Thoracic aorta (tissue), 2 donors: ENCODE data around the gene LGALS3BP. TPM values are rescaled to one million over a fixed set of nuclear protein-coding genes. Genes with fewer than 3 reads are reported as not detected.
"Not testable (repeated sequence)": the region's sequence is repeated elsewhere in the genome, so short reads cannot be mapped to it uniquely, and the experiment has no call there.

Experiments
- ATAC-seq: fragments of 150-250 bp; one replicate; pipeline ENCODE4 v1.8.0; 2017; ENCODE audit warnings: low read depth; ENCODE audit not compliant: insufficient number of reproducible peaks, low FRiP score
- DNase-seq: peaks from one replicate; pipeline ENCODE4 v3.0.0-alpha.2; 2020; ENCODE audit warnings: low spot score
- H3K27ac ChIP-seq, 2 donors: fragments of 200-600 bp; sonication (generic); 1 replicate in 1 of 2; 2 replicates in 1 of 2; pipeline ENCODE4 v1.5.1; 2016; ENCODE audit warnings: mild to moderate bottlenecking in 2 of 2, moderate library complexity in 2 of 2
- H3K27me3 ChIP-seq: fragments of 200-600 bp; sonication (generic); replicated peaks from 2 replicates; pipeline ENCODE4 v1.6.0; 2016; ENCODE audit warnings: mild to moderate bottlenecking; ENCODE audit not compliant: insufficient read depth
- H3K36me3 ChIP-seq: fragments of 200-600 bp; sonication (generic); one replicate; pipeline ENCODE4 v1.5.1; 2016
- H3K4me1 ChIP-seq, 2 donors: fragments of 200-600 bp; sonication (generic); 1 replicate in 1 of 2; 2 replicates in 1 of 2; pipeline versions ENCODE4 v1.5.1 to v1.6.0; 2016; ENCODE audit warnings: low read depth in 2 of 2, mild to moderate bottlenecking in 1 of 2; ENCODE audit not compliant: control insufficient read depth in 1 of 2
- H3K4me3 ChIP-seq: fragments of 200-600 bp; sonication (generic); 2 replicates; pipeline ENCODE4 v1.5.1; 2016; ENCODE audit warnings: mild to moderate bottlenecking
- H3K9me3 ChIP-seq: fragments of 200-600 bp; sonication (generic); 2 replicates; pipeline ENCODE4 v1.5.1; 2016
- CTCF ChIP-seq: fragments of 200-600 bp; sonication (generic); IDR thresholded peaks from one replicate; pipeline ENCODE4 v1.5.1; 2019; ENCODE audit warnings: antibody characterized with exemption
- total RNA-seq, 2 donors: library from RNA; depleted of rRNA; stranded (reverse); fragments of >200 nt; gene quantifications; one replicate each; pipeline versions ENCODE4 v1.1.0 to v1.2.3, GENCODE V29; 2016

LGALS3BP gene
- total RNA-seq, 2 donors from 2014 or later = 205 to 308 TPM

GRCh38 chr17:79022507-79022991 lies 42.8 kb upstream of the LGALS3BP start:
- ATAC-seq = peak; percentile 22
- TF ChIP-seq CTCF = no peak
- DNase-seq = peak; percentile 80
- Histone ChIP-seq H3K9me3 (no peaks in the 10 kb centered on the region), H3K27me3 (no peaks in the 10 kb centered on the region), H3K27ac (peak overlapping the region; percentile 84 to 92), H3K4me3 (peak overlapping the region; percentile 79), H3K4me1 (peaks cover 46 to 62% of the 10 kb centered on the region in 2 donors), H3K36me3 (no peaks in the 10 kb centered on the region)

GRCh38 chr17:79021929-79022328 lies 42.2 kb upstream of the LGALS3BP start:
- not testable (repeated sequence) for H3K27me3 ChIP-seq, DNase-seq, ATAC-seq, H3K4me3 ChIP-seq, H3K9me3 ChIP-seq, H3K36me3 ChIP-seq
- peaks cover 40 to 56% of the 10 kb centered on the region in 2 donors for H3K4me1 ChIP-seq
- peak overlapping the region; percentile 84 to 92 for H3K27ac ChIP-seq

- H3K27ac ChIP-seq = peak overlapping the region; percentile 84 to 92
- H3K4me1 ChIP-seq = peaks cover 33 to 45% of the 10 kb centered on the region in 2 donors
- no peak for TF ChIP-seq CTCF
- DNase-seq (no peak), ATAC-seq (peak; percentile 3)
- H3K36me3 ChIP-seq = no peaks in the 10 kb centered on the region
- H3K9me3 ChIP-seq = no peaks in the 10 kb centered on the region
- H3K27me3 ChIP-seq = no peaks in the 10 kb centered on the region
- peak overlapping the region; percentile 48 for H3K4me3 ChIP-seq
Observed at GRCh38 chr17:79020631-79021301, 41.0 kb upstream of the LGALS3BP start.

- TF ChIP-seq CTCF = peak; percentile 74
- Histone ChIP-seq H3K36me3 (no peaks in the 10 kb centered on the region), H3K4me3 (peak overlapping the region; percentile 48), H3K27ac (peak overlapping the region; percentile 84 to 92), H3K27me3 (no peaks in the 10 kb centered on the region), H3K9me3 (no peaks in the 10 kb centered on the region), H3K4me1 (peaks cover 33 to 45% of the 10 kb centered on the region in 2 donors)
- ATAC-seq = peak; percentile 49
- DNase-seq = peak; percentile 58
Observed at GRCh38 chr17:79019632-79020584, 40.2 kb upstream of the LGALS3BP start.

GRCh38 chr17:79019261-79019631 lies 39.5 kb upstream of the LGALS3BP start:
- peaks cover 33 to 45% of the 10 kb centered on the region in 2 donors for H3K4me1 ChIP-seq
- TF ChIP-seq CTCF = no peak
- no peaks in the 10 kb centered on the region for H3K27me3 ChIP-seq
- ATAC-seq (no peak), DNase-seq (no peak)
- H3K36me3 ChIP-seq = no peaks in the 10 kb centered on the region
- no peak overlapping the region for H3K4me3 ChIP-seq
- no peaks in the 10 kb centered on the region for H3K9me3 ChIP-seq
- peak overlapping the region in 1 of 2 donors; percentile 84 for H3K27ac ChIP-seq
